ENCODE measurements around the gene CCDC149.

- TF ChIP-seq CTCF (IDR thresholded peaks at IDR 0.05; ENCODE audit: borderline replicate concordance, extremely low read depth, low read length, poor library complexity, severe bottlenecking) = no peak
- no peak for TF ChIP-seq EZH2 (IDR thresholded peaks at IDR 0.05; ENCODE audit: borderline replicate concordance, low read depth, low read length, severe bottlenecking)
Measured at GRCh38 chr4:24949970-24950369, 37.1 kb upstream of the CCDC149 start.

Measured in DND-41 (cell line).